ENCODE data around the gene CES1.

GRCh38 chr16:55809386-55809785 is 23.5 kb downstream of the CES1 start:
- no peak for TF ChIP-seq POLR2A (IDR thresholded peaks at IDR 0.05; ENCODE audit: low read depth, low read length)
- TF ChIP-seq TAF1 (IDR thresholded peaks at IDR 0.05; ENCODE audit: borderline replicate concordance, low read depth, low read length) = no peak
